ENCODE data around the gene PRCD.

DNA sequence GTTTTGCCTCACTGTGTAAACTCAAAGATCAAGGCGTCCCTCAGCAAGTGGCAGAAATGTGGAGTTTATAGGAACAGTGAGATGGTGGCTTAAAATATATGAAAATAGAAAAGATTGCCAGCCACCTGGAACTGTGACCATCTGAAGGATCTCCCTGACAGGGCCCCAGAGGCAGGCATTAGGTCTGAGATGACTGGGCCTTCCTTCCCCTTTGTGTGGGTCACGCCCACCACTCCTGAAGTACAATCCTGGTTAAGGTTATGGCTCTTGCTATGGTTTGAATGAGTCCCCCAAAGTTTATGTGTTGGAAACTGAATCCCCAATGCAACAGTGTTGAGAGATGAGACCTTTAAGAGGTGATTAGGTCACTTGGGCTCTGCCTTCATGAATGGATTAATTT is 39.4 kb downstream of the PRCD start:
- TF ChIP-seq, protein P1, sequence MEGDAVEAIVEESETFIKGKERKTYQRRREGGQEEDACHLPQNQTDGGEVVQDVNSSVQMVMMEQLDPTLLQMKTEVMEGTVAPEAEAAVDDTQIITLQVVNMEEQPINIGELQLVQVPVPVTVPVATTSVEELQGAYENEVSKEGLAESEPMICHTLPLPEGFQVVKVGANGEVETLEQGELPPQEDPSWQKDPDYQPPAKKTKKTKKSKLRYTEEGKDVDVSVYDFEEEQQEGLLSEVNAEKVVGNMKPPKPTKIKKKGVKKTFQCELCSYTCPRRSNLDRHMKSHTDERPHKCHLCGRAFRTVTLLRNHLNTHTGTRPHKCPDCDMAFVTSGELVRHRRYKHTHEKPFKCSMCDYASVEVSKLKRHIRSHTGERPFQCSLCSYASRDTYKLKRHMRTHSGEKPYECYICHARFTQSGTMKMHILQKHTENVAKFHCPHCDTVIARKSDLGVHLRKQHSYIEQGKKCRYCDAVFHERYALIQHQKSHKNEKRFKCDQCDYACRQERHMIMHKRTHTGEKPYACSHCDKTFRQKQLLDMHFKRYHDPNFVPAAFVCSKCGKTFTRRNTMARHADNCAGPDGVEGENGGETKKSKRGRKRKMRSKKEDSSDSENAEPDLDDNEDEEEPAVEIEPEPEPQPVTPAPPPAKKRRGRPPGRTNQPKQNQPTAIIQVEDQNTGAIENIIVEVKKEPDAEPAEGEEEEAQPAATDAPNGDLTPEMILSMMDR (IDR thresholded peaks at IDR 0.05): no peak
- TF ChIP-seq ZFX (IDR thresholded peaks at IDR 0.05; ENCODE audit: borderline replicate concordance): no peak

Data from 22Rv1 (cell line).